Keratinocyte (primary cell): ENCODE data around the gene BMP7. TPM values are rescaled to one million over a fixed set of nuclear protein-coding genes. Genes with fewer than 3 reads are reported as not detected.

Source experiments
- DNase-seq: peaks from one replicate; pipeline ENCODE4 v3.0.0-alpha.2; 2011; ENCODE audit warnings: low read depth, missing footprints, low spot score
- FAIRE-seq: peaks from 2 replicates; lab custom pipeline; 2011; peaks lifted over from hg19 to GRCh38; lab: Jason Lieb, UNC
- H2AFZ ChIP-seq: 2 replicates; pipeline ENCODE4 v1.6.0; 2012; ENCODE audit warnings: low read length, control low read depth, inconsistent platforms; ENCODE audit not compliant: control insufficient read depth
- H3K27ac ChIP-seq: 2 replicates; pipeline ENCODE4 v1.5.1; 2011; ENCODE audit warnings: low read length; ENCODE audit not compliant: control insufficient read depth, insufficient read depth
- H3K27me3 ChIP-seq: 3 replicates; pipeline ENCODE4 v1.6.0; 2011; ENCODE audit warnings: low read length; ENCODE audit not compliant: control insufficient read depth, insufficient read depth; ENCODE audit errors: extremely low read depth
- H3K36me3 ChIP-seq, 2 experiments: 2 replicates in 1 of 2; 3 replicates in 1 of 2; pipeline ENCODE4 v1.5.1; 2011; ENCODE audit warnings: low read length in 2 of 2, mild to moderate bottlenecking in 1 of 2; ENCODE audit not compliant: control insufficient read depth in 2 of 2, insufficient read depth in 2 of 2; ENCODE audit errors: extremely low read depth in 1 of 2
- H3K4me1 ChIP-seq: 3 replicates; pipeline ENCODE4 v1.5.1; 2011; ENCODE audit warnings: low read length; ENCODE audit not compliant: control insufficient read depth, insufficient read depth; ENCODE audit errors: extremely low read depth
- H3K4me2 ChIP-seq: 3 replicates; pipeline ENCODE4 v1.6.0; 2011; ENCODE audit warnings: low read depth, low read length; ENCODE audit not compliant: control insufficient read depth, insufficient read depth; ENCODE audit errors: extremely low read depth
- H3K4me3 ChIP-seq, 3 experiments: fragments of 200-600 bp in 1 of 3; sonication (generic) in 1 of 3; 2 replicates in 2 of 3; 3 replicates in 1 of 3; pipeline ENCODE4 v1.5.1; 2011 to 2016; ENCODE audit warnings: low read length in 3 of 3, mild to moderate bottlenecking in 3 of 3, control low read depth in 2 of 3, inconsistent platforms in 1 of 3, low read depth in 1 of 3, mixed read lengths in 1 of 3, mixed run types in 1 of 3, moderate library complexity in 1 of 3; ENCODE audit not compliant: control insufficient read depth in 2 of 3, insufficient read depth in 2 of 3; ENCODE audit errors: extremely low read depth in 1 of 3
- H3K79me2 ChIP-seq: 2 replicates; pipeline ENCODE4 v1.6.0; 2012; ENCODE audit warnings: low read length; ENCODE audit not compliant: control insufficient read depth, insufficient read depth
- H3K9ac ChIP-seq: 3 replicates; pipeline ENCODE4 v1.6.0; 2011; ENCODE audit warnings: low read length; ENCODE audit not compliant: control insufficient read depth, insufficient read depth; ENCODE audit errors: extremely low read depth
- H3K9me1 ChIP-seq: 3 replicates; pipeline ENCODE4 v1.6.0; 2011; ENCODE audit warnings: low read length; ENCODE audit not compliant: control insufficient read depth, insufficient read depth; ENCODE audit errors: extremely low read depth
- H3K9me3 ChIP-seq: 2 replicates; pipeline ENCODE4 v1.5.1; 2012; ENCODE audit warnings: low read depth, low read length; ENCODE audit not compliant: control insufficient read depth
- H4K20me1 ChIP-seq: 3 replicates; pipeline ENCODE4 v1.6.0; 2011; ENCODE audit warnings: low read length; ENCODE audit not compliant: control insufficient read depth, insufficient read depth; ENCODE audit errors: extremely low read depth
- CTCF ChIP-seq, 3 experiments: IDR thresholded peaks in 1 of 3; conservative IDR thresholded peaks in 1 of 3; optimal IDR thresholded peaks in 1 of 3; 2 replicates in 2 of 3; 3 replicates in 1 of 3; pipeline versions ENCODE3 to v1.5.1; 2011; ENCODE audit warnings: low read length in 3 of 3, mild to moderate bottlenecking in 3 of 3, moderate library complexity in 2 of 3, control low read depth in 1 of 3, inconsistent platforms in 1 of 3; ENCODE audit not compliant: insufficient read depth in 2 of 3; ENCODE audit errors: extremely low read depth in 1 of 3
- EZH2 ChIP-seq: IDR thresholded peaks from one replicate; pipeline ENCODE4 v1.6.1; 2012; ENCODE audit warnings: inconsistent platforms, mild to moderate bottlenecking, low read length, moderate library complexity
- dilution Hi-C: fragments of 300-500 bp; cut with MboI; formaldehyde crosslinking; loops from one replicate; pipeline ENCODE4 v1.7.0; 2020; ENCODE audit warnings: low sequenced_read_pairs; ENCODE audit not compliant: extremely low pct_ligation_motif_present
- polyA plus RNA-seq, 5 experiments: library from polyadenylated mRNA; depleted of rRNA in 3 of 5; stranded (reverse) in 3 of 5; stranded (forward) in 1 of 5; unstranded in 1 of 5; fragments of >200 nt; gene quantifications; 1 replicate in 1 of 5; 2 replicates in 3 of 5; 3 replicates in 1 of 5; pipeline versions ENCODE4 v1.2.1 to v1.2.3, GENCODE V29; 2011 to 2012; ENCODE audit warnings: missing spikeins in 2 of 5, low read depth in 1 of 5, low replicate concordance in 1 of 5

The BMP7 gene
- polyA plus RNA-seq, 1 donor (not counting 4 experiments of a cell fraction or from before 2014, with no cell fraction given) = 0.29 TPM

- Histone ChIP-seq H3K27me3 (peaks cover 20% of the 10 kb centered on the region), H2AFZ (no peak overlapping the region), H4K20me1 (no peaks in the 10 kb centered on the region), H3K9me1 (no peaks in the 10 kb centered on the region), H3K27ac (no peak overlapping the region), H3K9ac (no peak overlapping the region), H3K9me3 (no peaks in the 10 kb centered on the region), H3K4me3 (no peak overlapping the region), H3K36me3 (no peaks in the 10 kb centered on the region), H3K79me2 (no peaks in the 10 kb centered on the region), H3K4me1 (no peaks in the 10 kb centered on the region), H3K4me2 (no peak overlapping the region)
- DNase-seq (no peak), FAIRE-seq (no peak)
- dilution Hi-C loops = no loop called here
- TF ChIP-seq CTCF (optimal IDR thresholded peaks at IDR 0.05 in 1 of 3, IDR thresholded peaks at IDR 0.05 in 1 of 3, conservative IDR thresholded peaks at IDR 0.05 in 1 of 3; ENCODE audit: extremely low read depth in 1 of 3, insufficient read depth in 2 of 3, low read length in 3 of 3) (no peak), EZH2 (no peak)
Measured at GRCh38 chr20:57142667-57143066, 123.8 kb downstream of the BMP7 start.

GRCh38 chr20:57141492-57141891 lies 124.9 kb downstream of the BMP7 start:
- FAIRE-seq (no peak), DNase-seq (no peak)
- no peaks in the 10 kb centered on the region for H4K20me1 ChIP-seq
- no peak overlapping the region for H3K4me3 ChIP-seq
- H2AFZ ChIP-seq = no peak overlapping the region
- no peaks in the 10 kb centered on the region for H3K9me1 ChIP-seq
- no peak overlapping the region for H3K4me2 ChIP-seq
- no peaks in the 10 kb centered on the region for H3K9me3 ChIP-seq
- no peak overlapping the region for H3K9ac ChIP-seq
- H3K27me3 ChIP-seq = peaks cover 13% of the 10 kb centered on the region
- H3K4me1 ChIP-seq = no peaks in the 10 kb centered on the region
- TF ChIP-seq CTCF (optimal IDR thresholded peaks at IDR 0.05 in 1 of 3, IDR thresholded peaks at IDR 0.05 in 1 of 3, conservative IDR thresholded peaks at IDR 0.05 in 1 of 3; ENCODE audit: extremely low read depth in 1 of 3, insufficient read depth in 2 of 3, low read length in 3 of 3) (no peak), EZH2 (no peak)
- H3K36me3 ChIP-seq = no peaks in the 10 kb centered on the region
- no peaks in the 10 kb centered on the region for H3K79me2 ChIP-seq
- dilution Hi-C loops = no loop called here
- no peak overlapping the region for H3K27ac ChIP-seq
